Fibroblast of mammary gland (primary cell): ENCODE data around the gene LACTBL1.

Source experiments
- DNase-seq: peaks from one replicate; pipeline ENCODE4 v3.0.0-alpha.2; 2010; ENCODE audit warnings: low read depth
- H3K4me3 ChIP-seq: 2 replicates; pipeline ENCODE4 v1.5.1; 2011; ENCODE audit warnings: low read depth, mild to moderate bottlenecking, low read length, moderate library complexity; ENCODE audit not compliant: control insufficient read depth
- TF ChIP-seq, protein P1 (sequence below): conservative IDR thresholded peaks from 2 replicates; pipeline ENCODE4 v1.5.1; 2011; ENCODE audit warnings: low read depth, low read length, inconsistent platforms; ENCODE audit not compliant: control insufficient read depth, insufficient read depth

Gene LACTBL1

DNA sequence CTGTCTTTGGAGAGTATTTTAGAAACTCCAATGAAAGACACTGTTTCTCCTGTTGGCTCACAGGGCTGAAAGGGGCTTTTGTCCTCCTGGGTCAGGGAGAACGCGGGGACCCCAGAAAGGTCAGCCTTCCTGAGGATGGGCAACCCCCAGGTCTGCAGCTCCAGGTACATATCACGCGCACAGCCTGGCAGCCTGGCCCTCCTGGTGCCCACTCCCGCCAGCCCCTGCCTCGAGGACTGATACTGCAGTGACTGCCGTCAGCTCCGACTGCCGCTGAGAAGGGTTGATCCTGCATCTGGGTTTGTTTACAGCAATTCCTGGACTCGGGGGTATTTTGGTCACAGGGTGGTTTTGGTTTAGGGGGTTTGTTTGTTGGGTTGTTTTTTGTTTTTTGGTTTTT, 58.5 kb downstream of the LACTBL1 start:
- TF ChIP-seq, protein P1, sequence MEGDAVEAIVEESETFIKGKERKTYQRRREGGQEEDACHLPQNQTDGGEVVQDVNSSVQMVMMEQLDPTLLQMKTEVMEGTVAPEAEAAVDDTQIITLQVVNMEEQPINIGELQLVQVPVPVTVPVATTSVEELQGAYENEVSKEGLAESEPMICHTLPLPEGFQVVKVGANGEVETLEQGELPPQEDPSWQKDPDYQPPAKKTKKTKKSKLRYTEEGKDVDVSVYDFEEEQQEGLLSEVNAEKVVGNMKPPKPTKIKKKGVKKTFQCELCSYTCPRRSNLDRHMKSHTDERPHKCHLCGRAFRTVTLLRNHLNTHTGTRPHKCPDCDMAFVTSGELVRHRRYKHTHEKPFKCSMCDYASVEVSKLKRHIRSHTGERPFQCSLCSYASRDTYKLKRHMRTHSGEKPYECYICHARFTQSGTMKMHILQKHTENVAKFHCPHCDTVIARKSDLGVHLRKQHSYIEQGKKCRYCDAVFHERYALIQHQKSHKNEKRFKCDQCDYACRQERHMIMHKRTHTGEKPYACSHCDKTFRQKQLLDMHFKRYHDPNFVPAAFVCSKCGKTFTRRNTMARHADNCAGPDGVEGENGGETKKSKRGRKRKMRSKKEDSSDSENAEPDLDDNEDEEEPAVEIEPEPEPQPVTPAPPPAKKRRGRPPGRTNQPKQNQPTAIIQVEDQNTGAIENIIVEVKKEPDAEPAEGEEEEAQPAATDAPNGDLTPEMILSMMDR = no peak
- DNase-seq = no peak
- H3K4me3 ChIP-seq = no peak overlapping the region

- TF ChIP-seq, protein P1 = no peak
Measured at GRCh38 chr1:22913421-22914141, 59.1 kb downstream of the LACTBL1 start.

GRCh38 chr1:22912311-22912710, 60.4 kb downstream of the LACTBL1 start:
- TF ChIP-seq, protein P1 = no peak
- no peak overlapping the region for H3K4me3 ChIP-seq
- no peak for DNase-seq

More at GRCh38 chr1:22913421-22914141, 59.1 kb downstream of the LACTBL1 start:
- no peak overlapping the region for H3K4me3 ChIP-seq
- DNase-seq = no peak

GRCh38 chr1:22910986-22911651, 61.5 kb downstream of the LACTBL1 start:
- TF ChIP-seq, protein P1 = no peak
- DNase-seq = no peak
- H3K4me3 ChIP-seq = no peak overlapping the region

GRCh38 chr1:22910286-22910685, 62.4 kb downstream of the LACTBL1 start:
- no peak overlapping the region for H3K4me3 ChIP-seq
- no peak for DNase-seq
- TF ChIP-seq, protein P1 = no peak

GRCh38 chr1:22908880-22909426, 63.7 kb downstream of the LACTBL1 start:
- TF ChIP-seq, protein P1 = no peak
- DNase-seq = no peak
- H3K4me3 ChIP-seq = no peak overlapping the region
